GM21526 (cell line): ENCODE measurements around the gene GPR31.
"Not testable (repeated sequence)": the region's sequence is repeated elsewhere in the genome, so short reads cannot be mapped to it uniquely, and the experiment has no call there.

ENCODE experiments used
- ATAC-seq: cut with Tn5 transposase; IDR thresholded peaks from one replicate; pipeline ENCODE4 v1.9.1; 2021; ENCODE audit warnings: moderate library complexity; ENCODE audit not compliant: unreplicated experiment, low FRiP score

GPR31 gene

DNA sequence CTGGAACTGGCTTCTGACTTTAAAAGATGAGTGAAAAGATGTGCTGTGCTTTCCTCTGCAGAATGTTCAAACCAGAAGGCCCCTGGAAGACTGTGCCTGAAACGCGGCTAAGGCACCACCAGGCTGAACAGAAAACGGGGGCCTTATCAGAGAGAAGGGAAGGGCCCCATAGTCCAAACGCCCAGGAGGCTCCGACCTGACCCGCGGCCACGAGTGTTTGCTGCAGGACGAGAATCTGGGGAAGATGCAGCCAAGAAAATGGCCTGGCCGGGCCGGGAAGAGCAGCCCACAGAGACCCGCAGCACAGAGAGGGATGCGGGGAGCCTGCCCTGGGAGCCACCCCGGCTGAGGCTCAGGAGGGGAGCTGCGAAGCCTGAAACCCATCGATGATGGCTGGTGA, 10.5 kb upstream of the GPR31 start:
- not testable (repeated sequence) for ATAC-seq

DNA sequence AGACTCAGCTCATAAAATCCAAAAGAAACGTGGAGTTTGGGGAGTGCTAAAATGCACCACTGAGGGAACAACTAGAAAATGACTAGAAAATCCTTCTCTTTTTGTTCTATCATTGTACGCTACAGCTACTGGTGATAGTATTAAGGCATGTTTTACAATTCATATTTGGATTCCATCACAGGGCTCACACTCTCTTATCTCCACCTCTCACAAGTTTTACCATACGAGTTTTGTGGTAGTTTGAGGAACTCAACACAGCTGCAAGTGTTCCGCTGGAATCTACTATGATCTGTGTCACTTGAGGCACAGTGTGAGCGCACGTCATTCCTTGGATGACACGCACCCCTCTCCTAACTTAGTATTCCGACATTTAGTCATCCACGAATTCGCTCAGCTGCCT, 9.9 kb upstream of the GPR31 start:
- ATAC-seq: not testable (repeated sequence)

DNA sequence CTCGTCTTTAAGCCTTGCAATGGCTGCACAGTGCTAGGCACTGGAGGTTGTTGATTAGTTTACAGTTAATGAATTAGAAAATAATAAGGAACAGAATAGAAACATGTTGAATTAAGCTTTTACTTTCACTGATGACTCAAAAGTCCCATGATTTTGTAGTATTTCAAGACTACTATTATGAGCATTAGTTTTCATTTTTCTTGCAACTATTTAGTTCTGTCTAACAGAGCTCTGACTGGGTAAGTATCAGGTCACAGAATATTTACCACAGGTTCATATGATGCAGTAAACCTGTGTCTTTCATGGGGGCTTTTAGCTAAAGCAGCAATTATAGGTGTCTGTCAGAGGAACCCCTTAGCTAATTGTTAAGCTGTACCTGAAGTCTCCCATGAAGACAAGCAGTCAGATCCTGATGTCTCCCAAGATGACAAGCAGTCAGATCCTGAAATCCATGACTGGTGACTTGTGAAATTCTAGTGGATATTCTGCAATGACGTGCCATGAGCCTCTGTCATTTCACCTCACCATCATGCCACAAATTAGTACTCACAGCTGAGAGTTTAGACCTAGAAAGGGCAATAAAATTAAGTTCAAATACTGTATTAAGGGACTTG, 8.2 kb upstream of the GPR31 start:
- no peak for ATAC-seq

DNA sequence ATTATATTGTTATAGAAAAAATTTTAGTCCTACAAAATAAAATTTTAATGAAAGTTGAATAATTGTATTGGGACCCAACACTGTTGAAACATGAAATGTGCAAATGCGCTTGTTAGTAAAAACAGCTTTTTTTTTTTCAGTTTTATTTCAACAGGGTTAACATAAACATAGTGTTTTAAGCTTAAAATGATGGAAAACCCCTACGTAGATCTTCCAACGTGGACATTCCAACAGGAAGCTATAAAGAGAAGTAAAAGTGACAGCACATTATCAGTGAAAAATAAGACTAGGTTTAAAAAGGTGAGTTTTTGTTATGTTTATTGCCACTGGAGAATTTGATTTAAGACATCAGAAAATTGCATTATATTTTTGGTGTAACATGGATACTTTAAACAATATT, 6.5 kb upstream of the GPR31 start:
- ATAC-seq: no peak

DNA sequence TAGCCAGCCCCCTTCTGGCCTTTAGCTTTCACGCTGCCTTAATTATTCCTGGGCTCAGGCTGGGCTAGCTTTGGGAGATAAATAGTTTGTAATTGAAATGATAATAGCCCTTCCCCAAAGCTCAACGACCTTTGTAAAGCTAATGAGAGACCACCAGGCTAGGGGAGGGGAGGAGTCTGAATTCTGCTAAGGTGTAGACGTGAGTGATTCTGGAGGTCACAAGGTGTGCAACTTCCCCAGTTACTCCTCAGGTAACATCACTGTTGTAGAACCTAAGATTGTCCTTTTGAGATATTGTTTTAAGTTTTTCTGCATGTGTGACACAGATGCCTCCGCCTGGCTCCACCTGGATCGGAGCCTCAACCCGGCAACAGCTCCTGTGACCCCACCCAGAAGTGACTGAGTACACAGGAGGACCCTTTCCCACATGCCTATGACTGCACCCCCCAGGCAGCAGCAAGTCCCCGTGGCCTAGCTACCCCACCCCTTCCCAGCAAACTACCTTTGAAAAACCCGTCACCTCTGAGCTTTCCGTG, 5.8 kb upstream of the GPR31 start:
- no peak for ATAC-seq

DNA sequence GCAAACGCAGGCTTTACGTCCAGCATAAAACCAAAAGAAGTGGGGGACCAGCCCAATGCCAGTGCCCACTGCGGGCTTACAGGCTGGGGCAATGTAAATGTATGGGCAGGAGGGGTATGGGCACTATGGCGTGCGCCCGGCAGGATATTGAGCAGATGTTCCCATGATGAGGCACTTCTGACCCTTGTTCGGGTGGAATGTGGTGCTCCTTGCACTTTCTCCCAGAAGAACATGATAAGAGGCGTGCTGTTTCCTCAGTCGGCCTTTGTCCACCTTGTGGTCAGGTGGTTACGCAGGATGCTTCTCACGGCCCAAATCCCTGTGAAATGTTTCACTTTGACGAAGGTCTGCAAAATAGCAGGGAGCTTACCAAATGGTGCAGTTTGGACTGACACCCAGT, 4.8 kb upstream of the GPR31 start:
- no peak for ATAC-seq

DNA sequence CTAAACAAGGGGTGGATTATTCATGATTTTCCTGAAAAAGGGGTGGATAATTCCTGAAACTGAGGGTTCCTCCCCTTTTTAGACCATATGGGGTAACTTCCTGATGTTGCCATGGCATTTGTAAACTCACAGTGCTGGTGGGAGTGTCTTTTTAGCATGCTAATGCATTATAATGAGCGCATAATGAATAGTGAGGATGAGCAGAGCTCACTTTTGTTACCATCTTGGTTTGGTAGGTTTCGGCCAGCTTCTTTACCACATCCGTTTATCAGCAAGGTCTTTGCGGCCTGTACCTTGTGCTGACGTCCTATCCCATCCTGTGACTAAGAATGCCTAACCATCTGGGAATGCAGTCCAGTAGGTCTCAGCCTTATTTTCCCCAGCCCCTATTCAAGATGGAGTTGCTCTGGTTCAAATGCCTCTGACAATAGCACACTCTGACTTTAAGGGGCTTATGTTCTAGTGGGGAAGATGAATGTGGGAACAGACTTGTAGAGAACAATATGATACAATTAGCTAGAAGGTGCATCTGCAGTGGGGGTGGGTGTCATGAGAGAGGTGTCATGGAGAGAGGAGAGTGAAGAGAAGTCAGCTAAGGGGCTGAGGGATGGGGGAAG, 4.2 kb upstream of the GPR31 start:
- ATAC-seq: no peak

DNA sequence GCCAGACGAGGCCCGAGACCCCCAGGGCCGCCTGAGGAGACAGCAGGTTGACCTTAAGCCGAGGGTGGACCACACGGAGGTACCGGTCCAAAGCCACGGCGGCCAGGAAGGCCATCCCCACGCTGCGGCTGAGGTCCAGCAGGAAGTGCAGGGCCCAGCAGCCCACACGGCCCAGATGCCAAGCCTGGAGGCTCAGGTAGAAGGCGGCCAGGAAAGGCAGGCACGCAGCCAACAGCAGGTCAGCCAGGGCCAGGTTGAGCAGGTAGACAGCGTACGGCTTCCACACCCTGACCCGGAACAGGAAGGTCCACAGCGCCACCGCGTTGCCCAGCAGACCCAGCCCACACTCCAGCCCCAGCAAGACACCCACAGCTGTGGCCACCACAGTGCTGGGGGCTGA, 366 bp downstream of the GPR31 start:
- no peak for ATAC-seq

DNA sequence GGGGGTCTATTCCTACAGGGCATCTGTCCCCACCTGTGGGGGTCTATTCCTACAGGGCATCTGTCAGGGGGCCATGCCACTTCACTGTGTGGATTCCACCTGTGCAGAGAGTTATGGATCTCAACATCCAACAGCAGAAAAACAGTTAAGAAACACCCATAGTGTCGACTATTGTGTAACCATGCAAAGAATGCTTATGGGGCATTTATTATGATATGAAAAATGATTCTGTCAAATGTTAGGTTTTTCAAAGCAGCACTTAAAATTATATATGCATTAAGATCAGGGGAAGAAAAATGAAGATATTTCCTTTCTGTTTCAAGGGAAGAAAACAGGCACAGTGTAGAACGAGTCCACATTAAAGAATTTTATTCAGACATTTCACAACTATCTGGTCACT, 2.9 kb downstream of the GPR31 start:
- ATAC-seq: no peak

DNA sequence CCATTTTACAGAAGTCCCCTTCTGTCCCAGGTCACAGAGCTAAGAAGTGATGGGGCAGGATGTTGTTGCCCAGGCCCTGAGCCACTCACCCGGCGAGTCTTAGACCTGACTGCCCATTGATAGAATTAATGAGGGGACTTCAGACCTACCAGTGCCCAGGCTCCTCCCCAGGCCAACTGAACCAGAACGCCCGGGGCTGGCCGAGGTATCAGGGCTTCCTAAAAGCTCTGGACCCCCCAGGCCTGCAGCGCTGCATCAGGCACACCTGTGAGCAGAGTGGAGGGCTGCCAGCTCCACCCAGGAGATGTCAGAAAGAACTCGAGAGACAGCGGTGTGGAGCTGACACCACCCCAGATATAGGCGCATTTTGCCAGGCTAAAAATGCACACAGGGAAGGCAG, 3.5 kb downstream of the GPR31 start:
- ATAC-seq: no peak

DNA sequence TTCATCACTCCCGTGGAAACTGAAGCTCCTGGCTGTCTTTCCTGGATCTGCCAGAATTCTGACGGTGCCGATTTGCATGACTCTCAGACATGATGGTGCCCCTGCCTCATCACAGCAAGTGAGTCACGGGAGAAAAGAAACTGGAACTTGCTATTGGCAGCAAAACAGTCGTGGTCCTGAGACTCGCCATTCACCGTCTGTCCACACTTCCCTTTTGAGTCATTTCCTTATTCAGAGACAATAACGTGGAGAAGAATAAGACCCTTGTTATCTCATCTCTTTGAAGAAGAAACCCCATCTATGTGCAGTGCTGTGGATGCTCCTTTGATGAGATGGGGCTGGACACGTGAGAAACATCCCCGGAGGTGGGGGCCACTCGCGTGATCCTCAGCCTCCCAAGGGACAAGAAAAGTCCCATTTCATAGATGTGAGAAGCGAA, 4.2 kb downstream of the GPR31 start:
- ATAC-seq: peak; percentile 47

DNA sequence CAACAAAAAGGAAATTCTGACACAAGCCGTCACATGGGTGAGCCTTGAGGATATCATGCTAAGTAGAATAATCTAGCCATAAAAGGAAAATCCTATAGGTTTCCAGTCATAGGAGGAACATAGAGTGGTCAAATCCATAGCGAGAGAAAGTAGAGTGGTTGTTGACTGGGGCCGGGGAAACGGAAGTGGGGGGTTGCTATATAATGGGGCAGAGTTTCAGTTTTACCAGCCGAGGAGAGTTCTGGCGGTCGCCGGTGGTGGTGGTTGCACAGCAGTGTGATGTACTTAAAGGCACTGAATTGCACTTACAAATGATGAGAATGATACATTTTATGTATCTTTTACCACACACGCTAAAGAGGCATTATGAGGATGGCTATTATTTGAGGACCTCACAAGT, 4.9 kb downstream of the GPR31 start:
- no peak for ATAC-seq

DNA sequence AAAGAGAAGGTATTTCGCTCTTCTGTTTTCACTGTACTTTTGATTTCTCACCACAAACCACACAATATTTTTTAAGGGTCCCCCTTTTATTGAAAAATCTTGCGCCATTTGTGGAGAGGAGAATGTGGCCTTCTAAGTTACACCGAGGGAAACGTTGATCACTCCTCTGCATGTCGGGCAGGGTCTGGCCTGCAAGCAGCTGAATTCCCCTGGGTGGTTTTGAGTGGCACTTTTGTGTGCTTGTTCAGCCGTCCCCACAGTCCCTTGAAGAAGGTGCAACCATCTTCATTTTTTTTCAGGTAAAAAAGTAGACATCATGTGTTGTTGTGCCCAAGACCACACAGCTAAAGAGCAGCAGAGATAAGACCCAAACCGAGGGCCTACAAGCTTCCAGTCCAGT, 6.1 kb downstream of the GPR31 start:
- no peak for ATAC-seq

DNA sequence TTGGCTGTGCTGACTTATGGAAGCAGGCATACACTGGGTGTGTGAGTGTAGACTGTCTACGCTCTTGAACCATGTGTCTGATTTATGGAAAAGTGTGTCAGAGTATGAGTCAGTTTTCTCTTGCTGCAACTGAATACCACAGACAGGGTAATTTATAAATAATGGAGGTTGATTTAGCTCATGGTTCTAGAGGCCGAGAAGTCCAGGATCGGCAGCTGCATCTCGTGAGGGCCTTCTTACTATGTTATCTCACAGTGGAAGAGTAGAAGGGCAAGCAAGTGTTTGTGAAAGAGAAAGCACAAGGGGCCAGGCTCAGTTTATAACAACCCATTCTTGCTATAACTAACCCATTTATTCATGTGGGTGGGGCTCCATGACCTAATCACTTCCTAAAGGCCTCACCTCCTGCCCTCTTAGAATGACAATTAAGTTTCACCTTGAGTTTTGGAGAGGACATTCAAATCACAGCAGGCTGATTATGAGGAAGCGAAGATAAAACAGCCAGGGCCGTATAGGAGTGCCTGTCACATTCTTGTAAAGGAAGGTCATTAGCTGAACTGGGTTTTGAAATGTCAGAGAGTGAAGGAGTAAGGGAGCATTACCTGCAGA, 6.7 kb downstream of the GPR31 start:
- ATAC-seq: peak; percentile 59

DNA sequence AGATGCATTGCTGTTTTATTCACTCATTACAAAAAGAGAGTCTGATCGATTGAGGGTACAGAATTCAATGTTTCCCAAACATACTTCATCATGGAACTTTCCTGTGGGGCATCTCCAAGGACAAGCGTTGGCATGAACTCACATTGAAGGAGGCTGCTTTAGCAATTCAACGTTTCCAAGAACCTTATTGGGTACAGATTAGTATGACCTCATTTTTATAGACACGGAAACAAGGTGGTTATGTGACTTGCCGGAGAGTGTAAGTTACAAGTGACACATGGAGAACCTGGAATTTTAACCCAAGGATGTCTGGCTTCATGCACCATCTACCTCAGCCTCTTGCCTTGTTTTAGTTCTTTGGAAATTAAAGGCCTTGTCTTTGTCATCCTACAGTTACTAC, 8.8 kb downstream of the GPR31 start:
- ATAC-seq: no peak

DNA sequence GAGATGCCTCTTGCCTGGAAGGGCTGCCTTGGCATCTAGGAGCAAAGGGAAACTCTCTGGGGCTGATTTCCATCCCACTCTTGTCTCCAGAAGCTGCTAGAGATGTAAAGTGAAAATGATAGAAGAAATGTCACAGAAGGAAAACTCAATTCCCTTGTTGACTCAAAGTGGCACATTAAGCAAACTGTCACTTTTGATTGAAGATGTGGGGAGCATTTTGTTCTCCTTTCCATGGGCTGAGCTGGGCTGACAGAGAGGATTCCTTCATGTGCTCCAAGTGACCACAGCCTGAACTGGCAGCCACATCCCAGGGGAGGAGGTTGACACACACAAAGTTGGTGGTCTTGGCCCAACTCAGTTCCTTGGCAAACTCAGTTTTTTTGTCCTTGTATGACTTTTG, 9.8 kb downstream of the GPR31 start:
- no peak for ATAC-seq

DNA sequence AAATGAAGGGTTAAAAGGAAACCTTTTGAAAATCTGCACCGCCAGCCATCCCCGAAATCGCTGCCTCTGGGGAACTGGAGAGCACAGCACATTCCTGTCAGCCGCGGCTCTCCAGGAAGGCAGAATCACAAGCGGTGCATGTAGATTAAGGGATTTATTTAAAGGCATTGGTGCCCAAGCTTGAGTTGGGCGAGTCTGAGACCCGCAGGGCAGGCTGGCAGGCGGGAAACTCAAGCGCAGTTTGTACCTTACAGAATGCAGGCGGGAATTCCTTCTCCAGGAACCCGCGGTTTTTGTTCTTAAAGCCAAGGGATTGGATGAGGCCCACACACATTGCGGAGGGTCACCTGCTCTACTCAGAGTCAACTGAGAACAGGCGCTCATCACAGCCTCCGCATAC, 10.8 kb downstream of the GPR31 start:
- no peak for ATAC-seq

DNA sequence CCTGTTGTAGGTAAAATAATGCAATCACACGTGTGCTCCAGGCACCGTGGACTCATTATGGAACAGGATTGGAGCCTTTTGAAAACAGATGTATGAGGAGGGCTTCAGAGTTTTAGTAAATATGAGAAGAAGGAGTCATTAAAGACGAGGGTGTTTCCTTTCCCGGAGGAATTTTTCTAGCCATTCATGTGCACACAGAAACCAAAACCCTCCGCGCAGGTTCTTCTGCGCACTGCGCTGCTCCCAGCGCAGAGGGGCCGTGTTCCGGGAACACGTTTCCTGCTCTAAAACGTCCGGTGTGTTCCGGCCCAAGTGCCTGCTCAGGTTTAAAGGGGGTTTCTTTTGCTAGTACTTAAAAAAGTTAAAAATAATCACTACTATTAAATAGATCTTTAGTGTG, 11.6 kb downstream of the GPR31 start:
- ATAC-seq: no peak

DNA sequence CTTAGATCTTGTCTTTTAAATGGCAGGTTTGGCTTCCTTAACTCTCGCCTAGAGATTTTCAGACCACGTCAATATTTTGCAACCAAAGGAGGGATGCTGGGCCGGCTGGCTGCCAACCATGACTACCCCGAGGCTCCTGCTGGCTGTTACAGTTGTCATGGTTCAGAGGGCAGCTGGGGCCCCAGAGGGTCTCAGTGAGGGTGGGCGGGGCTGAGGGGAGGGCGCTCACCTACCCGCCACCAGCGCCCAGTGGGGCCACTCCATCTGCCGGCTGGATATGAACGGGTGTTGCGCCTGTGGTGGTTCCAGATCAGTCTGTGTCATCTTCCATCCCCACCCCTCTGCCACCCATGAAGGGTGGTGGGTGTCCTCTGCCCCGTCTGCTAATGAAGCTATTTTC, 12.3 kb downstream of the GPR31 start:
- no peak for ATAC-seq

DNA sequence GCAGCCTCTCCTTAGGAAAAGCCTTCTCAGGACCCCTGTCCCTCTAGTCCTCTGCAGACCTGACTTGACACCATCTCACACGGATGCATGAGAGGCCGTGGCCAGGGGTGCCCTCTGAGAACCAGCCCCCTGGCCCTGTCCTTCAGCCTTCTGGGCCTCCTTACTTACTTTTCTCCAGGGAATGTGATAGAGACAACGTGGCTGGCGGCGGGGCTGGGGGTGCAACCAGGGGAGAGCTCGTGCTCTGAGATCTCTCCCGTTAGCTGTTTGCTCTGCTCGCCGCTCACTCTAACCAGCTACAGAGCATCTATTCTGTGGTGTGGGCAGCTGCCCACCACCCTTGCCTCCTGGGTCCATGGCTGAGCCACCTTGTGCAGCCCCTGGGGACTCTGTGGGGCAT, 14.7 kb downstream of the GPR31 start:
- ATAC-seq: no peak

DNA sequence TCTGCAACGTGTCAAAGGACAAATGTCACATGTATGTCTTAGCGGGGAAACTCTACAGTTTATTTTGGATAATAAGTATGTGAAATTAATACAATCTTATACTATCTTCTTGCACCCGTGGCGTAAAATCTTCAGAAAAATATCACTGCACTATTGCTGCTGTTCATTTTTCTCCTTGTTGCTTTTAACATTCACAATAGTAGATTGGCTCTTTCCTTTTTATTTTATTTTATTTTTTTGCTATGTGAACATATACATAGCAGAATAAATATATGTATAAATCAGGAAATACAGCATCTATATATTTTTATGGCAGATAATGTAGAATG, 15.4 kb downstream of the GPR31 start:
- ATAC-seq: no peak
